Caco-2 (cell line): ENCODE results near the gene IGSF9B. TPM values are rescaled to one million over a fixed set of nuclear protein-coding genes. Genes with fewer than 3 reads are reported as not detected.
A peak's percentile ranks its signal among the peaks of the same experiment; 100 is the strongest.

Experiments used
- BruUV-seq: library from RNA; stranded (reverse); fragments of 400-500 nt; replicated peaks from 2 replicates; lab custom pipeline; 2021; lab: Mats Ljungman, UMichigan
- CTCF ChIA-PET: fragments of 300-600 bp; sonication (Branson Sonifier 250); formaldehyde crosslinking; loops from one replicate; lab custom pipeline; 2022; ENCODE audit warnings: antibody characterized with exemption; lab: Charles Lee
- POLR2A ChIA-PET: fragments of 300-600 bp; sonication (Branson Sonifier 250); formaldehyde crosslinking; loops from one replicate; lab custom pipeline; 2022; ENCODE audit warnings: antibody characterized with exemption; lab: Charles Lee
- DNase-seq, 2 experiments: peaks; one replicate each; pipeline versions ENCODE4 v3.0.0 to v3.0.0-alpha.2; 2020 to 2022
- H3K27me3 ChIP-seq: replicated peaks from 2 replicates; pipeline ENCODE4 v1.6.0; 2011; ENCODE audit warnings: low read length; ENCODE audit not compliant: control insufficient read depth, insufficient read depth
- H3K36me3 ChIP-seq: 2 replicates; pipeline ENCODE4 v1.5.1; 2011; ENCODE audit warnings: low read length; ENCODE audit not compliant: control insufficient read depth, insufficient read depth
- H3K4me1 ChIP-seq: fragments of 250-450 bp; sonication (Bioruptor Pico); 2 replicates; pipeline ENCODE4 v1.5.1; 2020; ENCODE audit warnings: mild to moderate bottlenecking
- H3K4me3 ChIP-seq: 2 replicates; pipeline ENCODE4 v1.5.1; 2011; ENCODE audit warnings: low read depth, mild to moderate bottlenecking, control low read depth, low read length
- H3K9me3 ChIP-seq: fragments of 250-450 bp; sonication (Bioruptor Pico); 2 replicates; pipeline ENCODE4 v1.5.1; 2020; ENCODE audit warnings: mild to moderate bottlenecking, moderate library complexity
- H3K27ac Mint-ChIP-seq: one replicate; pipeline ENCODE4 v1.8.0; 2022; ENCODE audit warnings: mixed read lengths; ENCODE audit not compliant: unreplicated experiment
- H3K27me3 Mint-ChIP-seq: one replicate; pipeline ENCODE4 v1.8.0; 2022; ENCODE audit warnings: mixed read lengths; ENCODE audit not compliant: insufficient read depth, unreplicated experiment
- H3K36me3 Mint-ChIP-seq: one replicate; pipeline ENCODE4 v1.8.0; 2022; ENCODE audit warnings: mild to moderate bottlenecking, mixed read lengths; ENCODE audit not compliant: insufficient read depth, unreplicated experiment
- H3K4me1 Mint-ChIP-seq: one replicate; pipeline ENCODE4 v1.8.0; 2022; ENCODE audit warnings: low read depth, mixed read lengths; ENCODE audit not compliant: unreplicated experiment
- H3K4me3 Mint-ChIP-seq: one replicate; pipeline ENCODE4 v1.8.0; 2022; ENCODE audit warnings: mild to moderate bottlenecking, moderate library complexity, mixed read lengths; ENCODE audit not compliant: unreplicated experiment
- H3K9me3 Mint-ChIP-seq: one replicate; pipeline ENCODE4 v1.8.0; 2022; ENCODE audit warnings: mixed read lengths; ENCODE audit not compliant: unreplicated experiment
- intact Hi-C: fragments of 100-400 bp; cut with micrococcal nuclease; formaldehyde crosslinking; loops from one replicate; pipeline ENCODE4 v1.10.0; 2022; ENCODE audit not compliant: unreplicated experiment
- total RNA-seq: library from RNA; stranded (reverse); gene quantifications from 2 replicates; pipeline ENCODE4 v1.2.3, GENCODE V29; 2022
- TF ChIP-seq, protein P1 (sequence below), 2 experiments: fragments of 200-600 bp in 1 of 2; IDR thresholded peaks; 1 replicate in 1 of 2; 2 replicates in 1 of 2; pipeline versions ENCODE4 v1.5.1 to v1.8.0; 2011 to 2022; ENCODE audit warnings: antibody characterized with exemption in 1 of 2, control low read depth in 1 of 2, inconsistent platforms in 1 of 2, low read depth in 1 of 2, low read length in 1 of 2, mild to moderate bottlenecking in 1 of 2, moderate library complexity in 1 of 2; ENCODE audit not compliant: insufficient read depth in 1 of 2, severe bottlenecking in 1 of 2, unreplicated experiment in 1 of 2

The IGSF9B gene
- total RNA-seq, 1 experiment from 2014 or later, result 4.2 TPM

DNA sequence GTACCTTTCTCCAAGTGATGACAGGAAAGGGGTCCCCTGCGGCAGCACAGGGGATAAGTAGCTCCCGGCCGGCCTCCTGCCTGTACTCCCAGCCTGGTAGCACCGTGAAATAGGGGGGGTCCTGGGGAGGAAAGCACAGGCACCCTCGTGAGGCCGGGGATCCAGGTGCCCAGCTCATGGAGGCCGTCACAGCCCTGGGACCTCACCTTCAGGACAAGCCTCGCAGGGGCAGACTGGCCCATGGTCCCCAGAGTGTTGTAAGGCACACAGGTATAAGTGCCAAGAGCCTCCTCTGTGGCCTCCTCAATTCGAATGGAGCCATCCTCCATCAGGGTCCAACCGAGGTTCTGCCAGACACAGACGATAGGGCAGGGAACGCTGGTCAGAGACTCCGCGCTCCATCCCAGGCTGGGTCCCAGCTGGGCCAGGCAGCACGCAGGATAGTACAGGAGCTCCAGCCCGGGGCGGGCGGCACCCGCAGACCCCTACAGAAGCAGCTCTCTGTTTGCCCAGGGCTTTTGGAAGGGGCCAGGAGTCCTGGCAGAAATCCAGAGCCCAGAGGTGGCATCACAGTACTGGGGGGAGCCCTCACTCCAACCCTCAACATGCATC lies 25.2 kb downstream of the IGSF9B start:
- H3K27ac Mint-ChIP-seq, result no peak overlapping the region
- Histone ChIP-seq H3K36me3 (no peaks in the 10 kb centered on the region), H3K9me3 (no peaks in the 10 kb centered on the region), H3K4me1 (no peaks in the 10 kb centered on the region), H3K4me3 (no peak overlapping the region), H3K27me3 (no peaks in the 10 kb centered on the region)
- H3K4me3 Mint-ChIP-seq, result no peak overlapping the region
- no peak for DNase-seq
- H3K4me1 Mint-ChIP-seq, result no peaks in the 10 kb centered on the region
- no peaks in the 10 kb centered on the region for H3K27me3 Mint-ChIP-seq
- H3K9me3 Mint-ChIP-seq, result no peaks in the 10 kb centered on the region
- no TSS peak for BruUV-seq
- ChIA-PET POLR2A (no interaction called here), CTCF (no interaction called here)
- no peaks in the 10 kb centered on the region for H3K36me3 Mint-ChIP-seq
- TF ChIP-seq, protein P1, sequence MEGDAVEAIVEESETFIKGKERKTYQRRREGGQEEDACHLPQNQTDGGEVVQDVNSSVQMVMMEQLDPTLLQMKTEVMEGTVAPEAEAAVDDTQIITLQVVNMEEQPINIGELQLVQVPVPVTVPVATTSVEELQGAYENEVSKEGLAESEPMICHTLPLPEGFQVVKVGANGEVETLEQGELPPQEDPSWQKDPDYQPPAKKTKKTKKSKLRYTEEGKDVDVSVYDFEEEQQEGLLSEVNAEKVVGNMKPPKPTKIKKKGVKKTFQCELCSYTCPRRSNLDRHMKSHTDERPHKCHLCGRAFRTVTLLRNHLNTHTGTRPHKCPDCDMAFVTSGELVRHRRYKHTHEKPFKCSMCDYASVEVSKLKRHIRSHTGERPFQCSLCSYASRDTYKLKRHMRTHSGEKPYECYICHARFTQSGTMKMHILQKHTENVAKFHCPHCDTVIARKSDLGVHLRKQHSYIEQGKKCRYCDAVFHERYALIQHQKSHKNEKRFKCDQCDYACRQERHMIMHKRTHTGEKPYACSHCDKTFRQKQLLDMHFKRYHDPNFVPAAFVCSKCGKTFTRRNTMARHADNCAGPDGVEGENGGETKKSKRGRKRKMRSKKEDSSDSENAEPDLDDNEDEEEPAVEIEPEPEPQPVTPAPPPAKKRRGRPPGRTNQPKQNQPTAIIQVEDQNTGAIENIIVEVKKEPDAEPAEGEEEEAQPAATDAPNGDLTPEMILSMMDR (IDR thresholded peaks at IDR 0.05; ENCODE audit: insufficient read depth in 1 of 2, low read depth in 1 of 2, low read length in 1 of 2, severe bottlenecking in 1 of 2, unreplicated experiment in 1 of 2), result no peak
- intact Hi-C loops, result no loop called here

DNA sequence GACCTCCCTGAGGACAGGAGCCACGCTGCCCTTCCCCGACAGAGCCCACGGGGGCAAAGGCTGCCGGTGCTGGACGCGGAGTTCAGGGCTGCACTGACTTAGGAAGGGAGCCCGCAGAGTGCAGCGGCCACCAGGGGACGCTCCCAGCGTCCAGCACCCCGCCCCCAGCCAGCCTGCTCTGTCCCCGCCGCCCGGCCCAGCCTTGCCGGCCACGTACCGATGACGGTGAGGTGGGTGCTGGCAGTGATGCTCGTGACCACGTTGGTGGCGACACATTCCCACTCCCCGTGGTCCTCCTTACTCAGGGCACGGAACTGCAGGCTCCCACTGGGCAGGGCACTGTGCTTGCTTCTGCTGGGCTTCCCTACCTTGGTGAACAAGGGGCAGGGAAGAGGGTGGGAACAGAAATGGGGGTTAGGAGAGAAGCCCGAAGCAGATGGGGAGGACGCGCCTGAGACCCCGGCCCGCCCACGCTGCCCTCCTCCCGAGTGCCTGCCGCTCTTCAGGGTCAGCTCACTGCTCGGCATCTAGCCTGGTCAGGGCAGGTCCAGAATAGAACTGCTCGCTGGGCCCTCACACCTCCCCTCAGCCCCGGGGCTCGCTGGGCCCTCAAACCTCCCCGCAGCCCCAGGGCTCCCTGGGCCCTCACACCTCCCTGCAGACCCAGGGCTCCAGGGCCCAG lies 25.9 kb downstream of the IGSF9B start:
- ChIA-PET CTCF (no interaction called here), POLR2A (no interaction called here)
- H3K4me3 Mint-ChIP-seq, result no peak overlapping the region
- Histone ChIP-seq H3K27me3 (no peaks in the 10 kb centered on the region), H3K36me3 (no peaks in the 10 kb centered on the region), H3K9me3 (no peaks in the 10 kb centered on the region), H3K4me1 (no peaks in the 10 kb centered on the region), H3K4me3 (no peak overlapping the region)
- TF ChIP-seq, protein P1 (IDR thresholded peaks at IDR 0.05; ENCODE audit: insufficient read depth in 1 of 2, low read depth in 1 of 2, low read length in 1 of 2, severe bottlenecking in 1 of 2, unreplicated experiment in 1 of 2), result peak in 1 of 2 experiments; percentile 27
- no peak overlapping the region for H3K27ac Mint-ChIP-seq
- no peak for DNase-seq
- intact Hi-C loops, result no loop called here
- H3K27me3 Mint-ChIP-seq, result no peaks in the 10 kb centered on the region
- no peaks in the 10 kb centered on the region for H3K9me3 Mint-ChIP-seq
- no peaks in the 10 kb centered on the region for H3K4me1 Mint-ChIP-seq
- no TSS peak for BruUV-seq
- no peaks in the 10 kb centered on the region for H3K36me3 Mint-ChIP-seq

DNA sequence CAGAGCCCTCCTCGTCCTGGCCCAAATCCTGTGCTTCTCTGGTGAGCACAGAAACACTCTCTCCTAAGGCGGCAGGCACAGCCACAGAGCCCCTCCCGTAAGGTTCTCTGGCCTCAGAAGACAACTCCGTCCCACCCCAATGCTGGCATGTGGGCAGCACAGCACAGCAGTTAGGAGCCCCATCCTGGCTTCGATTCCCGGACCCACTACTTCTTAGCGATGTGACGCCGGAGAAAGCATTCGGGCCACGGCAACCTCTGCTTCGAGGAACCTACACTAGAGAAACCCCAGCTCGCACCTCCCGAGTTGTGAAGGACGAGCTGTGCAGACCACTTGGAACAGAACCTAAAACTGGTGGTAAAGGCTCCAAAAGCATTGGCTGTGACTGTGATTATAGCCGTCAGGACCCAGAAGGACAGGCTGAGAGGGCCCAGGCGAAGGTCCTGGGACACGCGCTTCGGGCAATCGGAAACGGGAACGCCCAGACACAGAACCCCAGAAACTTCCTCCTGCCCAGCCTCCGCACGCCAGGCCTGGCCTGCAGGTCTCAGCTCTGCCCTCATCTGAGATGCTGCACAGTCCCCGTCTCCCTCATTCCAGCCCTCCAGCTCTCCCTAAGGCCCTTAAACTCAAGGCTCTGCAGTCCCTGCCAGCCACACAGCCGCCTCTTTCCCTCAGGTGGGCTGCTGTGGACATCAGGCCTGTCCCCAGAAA lies 26.6 kb downstream of the IGSF9B start:
- Histone ChIP-seq H3K4me1 (no peaks in the 10 kb centered on the region), H3K9me3 (no peaks in the 10 kb centered on the region), H3K36me3 (no peaks in the 10 kb centered on the region), H3K4me3 (no peak overlapping the region), H3K27me3 (no peaks in the 10 kb centered on the region)
- no peak overlapping the region for H3K4me3 Mint-ChIP-seq
- no peaks in the 10 kb centered on the region for H3K9me3 Mint-ChIP-seq
- TF ChIP-seq, protein P1 (IDR thresholded peaks at IDR 0.05; ENCODE audit: insufficient read depth in 1 of 2, low read depth in 1 of 2, low read length in 1 of 2, severe bottlenecking in 1 of 2, unreplicated experiment in 1 of 2), result no peak
- H3K36me3 Mint-ChIP-seq, result no peaks in the 10 kb centered on the region
- no peaks in the 10 kb centered on the region for H3K27me3 Mint-ChIP-seq
- no peaks in the 10 kb centered on the region for H3K4me1 Mint-ChIP-seq
- ChIA-PET POLR2A (no interaction called here), CTCF (no interaction called here)
- intact Hi-C loops, result no loop called here
- no peak overlapping the region for H3K27ac Mint-ChIP-seq
- BruUV-seq, result no TSS peak
- no peak for DNase-seq
